ENCODE data around the gene RFPL2.
"Not testable (repeated sequence)": the region's sequence is repeated elsewhere in the genome, so short reads cannot be mapped to it uniquely, and the experiment has no call there.

The RFPL2 gene

DNA sequence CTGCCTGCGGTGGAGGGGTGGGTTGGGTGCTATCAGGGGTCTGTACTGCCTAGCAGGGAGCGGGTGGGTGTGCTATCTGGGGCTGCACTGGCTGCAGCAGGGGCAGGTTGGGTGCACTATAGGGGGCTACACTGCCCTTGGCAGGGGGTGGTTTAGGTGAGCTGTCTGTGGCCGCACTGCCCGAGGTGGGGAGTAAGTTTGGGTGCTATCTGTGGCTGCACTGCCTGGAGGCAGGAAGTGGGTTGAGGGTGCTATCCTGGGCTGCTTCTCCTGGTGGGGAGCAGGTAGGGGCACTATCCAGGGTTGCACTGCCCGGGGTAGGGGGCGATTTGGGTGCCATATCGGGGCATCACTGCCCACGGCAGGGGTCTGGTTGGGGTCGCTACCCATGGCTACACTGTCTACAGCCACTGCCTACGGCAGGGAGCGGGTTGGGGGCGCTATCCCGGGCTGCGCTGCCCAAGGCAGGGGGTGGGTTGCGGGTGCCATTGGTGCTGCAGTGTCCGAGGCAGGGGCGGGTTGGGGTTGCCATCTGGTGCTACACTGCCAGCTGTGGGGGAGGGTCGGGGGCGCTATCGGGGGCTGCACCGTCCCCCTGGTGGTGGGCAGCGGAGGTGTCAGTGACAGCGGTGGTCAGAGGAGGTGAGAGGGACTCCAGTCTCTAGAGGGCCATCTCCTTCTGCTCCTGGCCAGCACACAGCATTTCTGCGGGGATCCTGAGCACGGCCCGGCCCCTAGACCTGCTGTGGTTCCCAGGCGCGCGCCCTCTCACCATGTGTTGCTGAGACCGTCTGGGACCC, 1.3 kb upstream of the RFPL2 start:
- DNase-seq = no peak

DNA sequence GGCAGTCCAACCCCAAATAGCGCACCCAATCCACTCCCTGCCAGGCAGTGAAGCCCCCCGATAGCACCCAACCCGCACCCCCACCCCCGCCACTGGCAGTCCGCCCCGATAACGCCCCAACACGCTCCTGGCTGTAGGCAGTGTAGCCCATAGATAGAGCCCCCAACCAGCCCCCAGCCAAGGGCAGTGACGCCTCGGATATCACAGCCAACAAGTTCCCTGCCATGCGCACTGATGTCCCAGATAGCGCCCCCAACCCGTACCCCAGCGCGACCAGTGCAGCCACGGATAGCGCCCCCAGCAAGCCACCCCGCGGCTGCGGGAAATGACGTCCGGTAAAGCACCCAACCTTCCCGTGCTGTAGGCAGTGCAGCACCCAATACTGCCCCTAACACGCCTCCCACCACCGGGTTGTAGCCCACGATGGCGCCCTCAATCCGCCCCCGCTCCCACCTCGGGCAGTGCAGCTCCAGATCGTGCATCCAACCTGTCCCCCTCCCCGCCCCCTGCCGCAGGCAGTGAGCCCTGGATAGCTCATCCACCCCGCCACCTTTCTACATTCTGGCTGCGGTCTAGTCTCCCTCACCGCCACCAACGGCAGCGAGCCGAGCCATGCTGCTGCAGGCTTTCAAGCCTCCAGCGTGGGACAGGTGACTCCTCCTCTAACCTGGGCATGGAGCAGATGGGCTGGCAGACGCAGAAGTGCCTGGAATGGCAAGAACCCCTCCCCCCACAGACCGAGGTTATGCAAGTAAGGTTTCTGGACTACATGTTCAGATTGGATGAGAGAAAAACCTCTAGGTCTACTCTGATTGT, 625 bp downstream of the RFPL2 start:
- peak; percentile 67 for DNase-seq

DNA sequence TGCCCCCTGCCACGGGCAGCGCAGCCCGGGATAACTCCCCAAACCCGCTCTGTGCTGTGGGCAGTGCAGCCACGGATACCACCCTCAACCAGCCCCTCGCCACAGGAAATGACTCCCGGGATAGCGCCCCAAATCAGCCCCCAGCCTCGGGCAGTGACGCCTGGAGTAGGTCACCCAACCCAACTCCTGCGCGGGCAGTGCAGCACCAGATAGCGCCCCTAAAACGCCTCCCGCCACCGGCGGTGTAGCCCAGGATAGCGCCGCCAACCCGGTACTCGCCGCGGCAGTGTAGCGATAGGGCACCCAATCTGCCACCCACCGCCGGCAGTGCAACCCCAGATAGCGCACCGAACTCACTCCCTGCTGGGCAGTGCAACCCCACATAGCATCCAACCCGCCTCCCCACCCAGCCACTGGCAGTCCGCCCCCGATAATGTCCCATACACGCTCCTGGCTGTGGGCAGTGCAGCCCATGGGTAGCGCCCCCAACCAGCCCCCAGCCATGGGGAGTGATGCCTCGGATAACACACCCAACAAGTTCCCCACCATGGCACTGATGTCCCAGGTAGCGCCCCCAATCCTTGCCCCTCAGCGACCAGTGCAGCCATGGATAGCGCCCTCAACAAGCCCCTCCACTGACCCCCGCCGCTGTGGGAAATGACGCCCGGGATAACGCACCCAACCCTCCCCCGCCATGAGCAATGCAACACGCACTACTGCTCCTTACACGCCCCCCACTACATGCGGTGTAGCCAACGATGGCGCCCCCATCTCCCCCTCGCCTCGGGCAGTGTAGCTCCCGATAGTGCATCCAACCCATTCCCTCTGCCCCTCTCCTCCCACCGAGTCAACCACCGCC, 1.5 kb downstream of the RFPL2 start:
- no peak for DNase-seq

DNA sequence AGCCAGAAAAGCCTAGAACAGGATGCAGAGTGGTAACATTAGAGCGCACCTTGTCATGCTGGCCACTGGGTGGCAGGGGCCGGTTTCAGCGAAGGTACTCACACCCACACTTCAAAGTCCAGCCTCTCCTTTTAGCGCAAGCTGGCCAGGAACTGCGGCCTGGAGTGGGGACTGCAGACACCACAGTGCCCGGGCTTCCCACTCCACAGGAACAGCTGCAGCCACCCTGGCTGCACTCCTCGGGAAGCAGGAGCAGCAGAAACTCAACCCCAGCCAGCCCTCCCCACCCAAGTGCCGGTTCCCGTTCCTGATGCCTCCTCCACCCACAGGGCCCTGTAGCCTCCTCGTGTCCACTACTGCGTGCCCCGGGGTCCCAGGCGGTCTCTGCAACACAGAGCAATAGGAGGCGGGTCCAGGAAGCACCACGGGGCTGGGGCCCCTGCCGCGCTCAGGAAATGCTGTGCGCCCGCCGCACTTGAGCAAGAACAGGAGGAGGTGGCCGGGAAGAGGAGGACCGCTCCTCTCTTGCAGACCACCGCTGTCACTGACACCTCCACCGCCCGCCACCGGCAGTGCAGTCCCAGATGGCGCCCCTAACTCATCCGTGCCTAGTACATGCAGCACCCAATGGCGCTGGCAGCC, 2.2 kb downstream of the RFPL2 start:
- DNase-seq = no peak

DNA sequence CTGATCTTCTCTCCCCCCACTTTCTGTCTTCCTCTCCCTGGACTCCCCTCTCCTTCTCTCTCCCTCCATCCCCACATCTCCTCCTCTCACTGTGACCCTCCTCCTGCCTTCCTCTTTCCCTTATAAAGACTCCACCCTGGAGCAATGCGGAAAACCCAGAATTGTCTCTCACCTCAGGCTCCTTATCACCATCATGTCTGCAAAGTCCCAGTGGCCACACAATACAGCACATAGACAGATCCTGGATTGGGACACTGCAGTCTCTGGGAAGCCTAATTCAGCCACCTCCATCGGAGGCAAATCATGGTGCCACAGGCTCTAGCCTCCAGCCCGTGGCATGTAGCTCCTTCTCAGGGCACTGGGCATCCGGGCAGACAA, 2.7 kb downstream of the RFPL2 start:
- no peak for DNase-seq

DNA sequence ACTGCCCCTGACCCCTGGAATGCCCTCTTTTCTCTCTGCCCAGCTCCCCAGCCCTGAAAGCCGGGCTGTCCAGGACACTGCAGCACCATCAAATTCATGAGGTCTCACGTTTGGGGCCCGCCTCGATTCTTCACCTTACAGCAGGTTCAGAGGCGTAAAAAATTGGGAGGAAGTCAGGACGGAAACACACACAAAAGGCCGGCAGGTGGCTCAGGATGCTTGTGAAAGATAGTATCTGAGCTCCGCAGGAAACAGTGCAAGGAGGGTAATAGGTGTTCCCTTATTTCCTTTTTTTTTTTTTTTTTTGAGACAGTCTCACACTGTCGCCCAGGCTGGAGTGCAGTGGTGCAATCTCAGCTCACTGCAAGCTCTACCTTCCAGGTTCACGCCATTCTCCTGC, 4.1 kb downstream of the RFPL2 start:
- DNase-seq = no peak

DNA sequence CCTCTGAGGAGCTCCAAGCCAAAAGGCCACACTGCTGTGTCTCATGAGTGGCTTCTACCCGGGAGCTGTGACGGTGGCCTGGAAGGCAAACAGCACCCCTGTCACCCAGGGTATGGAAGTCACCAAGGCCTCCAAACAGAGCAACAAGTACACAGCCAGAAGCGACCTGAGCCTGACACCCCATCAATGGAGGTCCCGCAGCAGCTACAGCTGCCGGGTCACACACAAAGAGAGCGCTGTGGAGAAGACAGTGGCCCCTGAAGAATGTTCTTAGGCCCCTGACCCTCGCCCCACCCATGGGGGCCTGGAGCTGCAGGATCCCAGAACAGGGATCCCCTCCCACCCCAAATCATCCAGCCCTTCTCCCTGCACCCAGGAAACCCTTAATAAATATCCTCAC, 4.9 kb downstream of the RFPL2 start:
- no peak for DNase-seq

DNA sequence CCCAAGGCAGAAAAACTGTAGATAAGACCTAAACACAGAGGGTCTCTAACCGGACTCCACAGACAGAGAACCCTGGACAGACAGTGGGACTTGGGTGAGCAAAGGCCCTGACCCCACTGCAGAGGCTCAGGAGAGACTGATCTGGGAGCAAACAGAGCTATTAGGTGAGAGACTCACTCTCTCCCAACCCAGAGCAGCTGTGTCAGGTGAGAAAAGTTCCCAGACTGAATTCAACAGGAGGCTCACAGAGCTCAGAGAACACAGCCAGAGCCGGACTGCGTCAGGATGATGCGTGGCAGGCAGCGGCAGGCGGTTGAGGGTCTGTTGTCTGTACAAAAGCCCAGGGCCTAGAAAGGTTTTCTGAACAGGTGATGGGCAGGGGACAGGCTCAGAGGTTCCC, 5.5 kb downstream of the RFPL2 start:
- DNase-seq = no peak

DNA sequence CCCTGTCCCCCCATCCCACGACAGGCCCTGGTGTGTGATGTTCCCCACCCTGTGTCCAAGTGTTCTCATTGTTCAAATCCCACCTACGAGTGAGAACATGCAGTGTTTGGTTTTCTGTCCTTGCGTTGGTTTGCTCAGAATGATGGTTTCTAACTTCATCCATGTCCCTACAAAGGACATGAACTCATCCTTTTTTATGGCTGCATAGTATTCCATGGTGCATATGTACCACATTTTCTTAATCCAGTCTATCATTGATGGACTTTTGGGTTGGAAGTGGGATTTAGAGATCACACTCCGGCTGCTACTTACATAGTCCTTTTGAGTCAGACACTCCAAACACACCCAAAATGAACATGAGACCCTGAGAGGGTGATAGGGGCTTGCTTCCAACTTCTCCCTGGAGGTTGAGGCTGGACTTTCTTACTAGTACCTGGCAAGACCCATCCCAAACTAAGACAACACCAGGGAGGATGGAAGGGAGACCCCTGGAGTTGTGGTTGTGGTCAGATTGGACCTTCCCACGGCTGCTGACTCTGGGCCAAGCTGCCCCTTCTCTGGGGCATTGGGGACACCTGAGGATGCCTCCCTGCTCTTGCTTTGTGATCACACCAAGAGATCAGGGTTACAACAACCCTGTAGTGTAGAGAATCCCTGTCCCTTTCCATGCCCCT, 7.2 kb downstream of the RFPL2 start:
- not testable (repeated sequence) for DNase-seq

DNA sequence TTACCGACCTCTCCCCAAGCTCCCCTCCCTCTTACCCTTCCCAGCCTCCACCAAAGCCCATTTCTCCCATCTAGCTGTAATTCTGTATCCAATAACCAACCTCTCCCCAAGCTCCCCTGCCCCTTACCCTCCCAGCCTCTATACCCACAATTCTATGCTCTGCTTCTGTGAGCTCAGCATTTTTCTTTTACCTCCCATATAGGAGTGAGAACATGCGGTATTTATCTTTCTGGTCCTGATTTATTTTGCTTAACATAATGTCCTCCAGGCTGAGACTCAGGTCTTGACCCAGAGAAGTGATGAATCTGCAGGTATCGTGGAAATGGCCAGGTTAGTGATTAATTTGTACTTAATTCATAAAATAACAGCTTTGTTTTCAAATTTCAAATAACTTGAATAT, 9.0 kb downstream of the RFPL2 start:
- not testable (repeated sequence) for DNase-seq

DNA sequence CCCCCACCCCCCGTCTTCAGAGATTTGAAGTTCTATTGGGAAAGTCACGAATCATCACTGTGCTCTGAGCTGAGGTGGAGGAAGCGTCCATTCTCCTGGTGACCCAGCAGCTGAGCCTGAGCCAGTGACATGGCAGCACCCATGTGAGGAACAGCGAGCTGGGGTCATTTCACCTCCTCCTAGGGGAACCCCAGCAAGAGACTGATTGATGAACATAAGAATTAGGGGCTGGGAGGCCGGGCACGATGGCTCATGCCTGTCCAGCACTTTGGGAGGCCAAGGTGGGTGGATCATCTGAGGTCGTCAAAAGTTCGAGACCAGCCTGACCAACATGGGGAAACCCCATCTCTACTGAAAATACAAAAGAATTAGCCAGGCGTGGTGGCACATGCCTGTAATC, 11.5 kb downstream of the RFPL2 start:
- DNase-seq = not testable (repeated sequence)

DNA sequence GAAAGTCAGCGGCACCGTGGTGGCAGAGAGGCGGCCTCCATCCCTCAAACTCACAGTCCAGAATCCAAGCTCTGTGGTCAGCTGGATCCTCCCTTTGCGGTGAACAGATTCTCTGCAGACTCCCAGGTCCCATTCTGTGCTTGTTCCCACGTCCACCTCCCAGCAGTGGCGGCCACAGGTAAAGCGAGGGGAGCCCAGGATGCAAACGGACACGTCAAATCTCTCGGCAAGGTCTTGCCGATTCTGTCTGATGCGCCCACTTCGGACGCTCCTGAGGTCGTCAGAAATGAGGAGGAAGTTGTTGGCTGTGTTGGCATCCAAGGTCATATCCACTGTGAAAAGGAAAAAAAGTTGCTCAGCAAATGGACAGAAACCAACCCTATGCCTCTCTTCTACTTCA, 13.9 kb downstream of the RFPL2 start:
- DNase-seq = not testable (repeated sequence)

DNA sequence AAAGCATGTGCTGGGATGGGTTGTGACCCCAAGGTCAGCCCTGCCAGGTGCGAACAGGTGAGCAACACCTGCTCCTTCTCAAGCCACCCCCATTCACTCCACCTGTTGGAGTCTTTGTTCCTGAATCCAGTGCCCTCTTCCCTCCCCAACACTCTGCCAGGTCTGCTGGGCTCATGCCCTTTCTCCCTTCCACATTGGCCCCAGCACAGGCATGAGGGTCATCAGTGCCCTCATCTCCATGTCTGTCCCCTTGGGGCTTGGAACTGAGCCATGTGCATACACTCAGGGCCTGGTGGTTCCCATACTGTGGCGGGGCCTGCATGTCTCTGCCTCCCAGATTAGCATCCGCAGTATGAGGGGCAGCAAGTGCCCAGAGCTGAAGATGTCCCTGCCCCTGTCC, 19.1 kb downstream of the RFPL2 start:
- DNase-seq = no peak

DNA sequence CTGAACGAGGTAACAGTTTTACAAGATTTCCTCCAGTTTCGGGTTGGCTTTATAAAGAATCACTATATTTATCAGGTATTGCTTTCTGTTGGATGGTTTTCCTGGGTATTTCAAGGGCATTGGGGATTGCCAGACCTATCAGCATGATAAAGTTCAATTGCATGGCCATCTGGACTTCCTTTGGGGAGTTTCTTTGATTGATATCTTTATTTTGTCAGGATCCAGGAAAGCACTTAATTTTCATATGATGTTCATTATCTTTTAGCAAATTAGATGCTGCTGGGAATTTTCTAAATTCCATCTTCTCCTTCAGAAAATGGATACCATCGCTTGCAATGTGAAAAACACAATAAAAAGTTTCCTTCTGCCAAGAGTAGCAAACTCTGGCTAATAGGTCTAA, 21.2 kb downstream of the RFPL2 start:
- no peak for DNase-seq

DNA sequence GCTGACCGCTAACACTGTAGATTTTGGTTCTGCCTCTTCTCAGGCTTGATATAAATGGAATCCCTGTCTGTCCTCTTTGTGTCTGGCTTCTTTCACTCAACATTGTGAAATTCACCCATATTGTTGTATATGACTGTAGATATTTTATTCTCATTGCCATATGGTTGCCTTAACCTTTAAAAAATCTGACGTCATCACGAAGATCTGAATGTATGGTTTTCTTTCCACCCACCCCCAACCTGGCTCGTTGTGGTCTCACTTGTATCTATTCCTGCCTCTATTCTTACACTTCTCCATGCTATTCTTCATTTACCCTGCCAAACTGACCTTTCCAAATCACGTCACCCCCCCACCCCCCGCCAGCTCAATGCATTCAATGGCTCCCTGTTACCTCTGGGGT, 23.8 kb downstream of the RFPL2 start:
- no peak for DNase-seq

DNA sequence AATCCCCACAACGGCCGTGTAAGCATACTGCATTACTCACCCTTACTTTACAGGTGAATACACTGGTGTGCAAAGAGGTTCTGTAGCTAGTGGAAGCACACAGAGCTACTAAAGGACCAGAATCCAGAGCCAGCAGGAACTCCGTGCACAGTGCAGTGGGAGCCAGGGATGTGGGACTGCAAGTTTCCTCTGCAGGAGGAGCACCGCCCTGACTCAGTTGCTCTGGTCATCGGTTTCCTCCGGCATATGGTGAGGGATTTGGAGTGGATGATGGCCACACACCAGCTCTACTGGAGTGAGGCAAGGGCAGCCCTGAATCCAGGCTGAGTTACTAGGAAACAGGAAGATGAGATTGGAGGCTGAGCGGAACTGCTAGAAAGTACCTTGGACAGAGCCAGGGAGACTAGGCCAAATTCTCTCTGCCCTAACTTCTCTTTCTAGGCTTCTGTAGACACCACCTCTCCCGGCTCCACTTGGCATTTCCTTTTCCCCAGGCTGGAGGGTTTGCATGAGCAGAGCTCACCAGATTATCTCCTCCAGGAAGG, 27.6 kb downstream of the RFPL2 start:
- DNase-seq = no peak

DNA sequence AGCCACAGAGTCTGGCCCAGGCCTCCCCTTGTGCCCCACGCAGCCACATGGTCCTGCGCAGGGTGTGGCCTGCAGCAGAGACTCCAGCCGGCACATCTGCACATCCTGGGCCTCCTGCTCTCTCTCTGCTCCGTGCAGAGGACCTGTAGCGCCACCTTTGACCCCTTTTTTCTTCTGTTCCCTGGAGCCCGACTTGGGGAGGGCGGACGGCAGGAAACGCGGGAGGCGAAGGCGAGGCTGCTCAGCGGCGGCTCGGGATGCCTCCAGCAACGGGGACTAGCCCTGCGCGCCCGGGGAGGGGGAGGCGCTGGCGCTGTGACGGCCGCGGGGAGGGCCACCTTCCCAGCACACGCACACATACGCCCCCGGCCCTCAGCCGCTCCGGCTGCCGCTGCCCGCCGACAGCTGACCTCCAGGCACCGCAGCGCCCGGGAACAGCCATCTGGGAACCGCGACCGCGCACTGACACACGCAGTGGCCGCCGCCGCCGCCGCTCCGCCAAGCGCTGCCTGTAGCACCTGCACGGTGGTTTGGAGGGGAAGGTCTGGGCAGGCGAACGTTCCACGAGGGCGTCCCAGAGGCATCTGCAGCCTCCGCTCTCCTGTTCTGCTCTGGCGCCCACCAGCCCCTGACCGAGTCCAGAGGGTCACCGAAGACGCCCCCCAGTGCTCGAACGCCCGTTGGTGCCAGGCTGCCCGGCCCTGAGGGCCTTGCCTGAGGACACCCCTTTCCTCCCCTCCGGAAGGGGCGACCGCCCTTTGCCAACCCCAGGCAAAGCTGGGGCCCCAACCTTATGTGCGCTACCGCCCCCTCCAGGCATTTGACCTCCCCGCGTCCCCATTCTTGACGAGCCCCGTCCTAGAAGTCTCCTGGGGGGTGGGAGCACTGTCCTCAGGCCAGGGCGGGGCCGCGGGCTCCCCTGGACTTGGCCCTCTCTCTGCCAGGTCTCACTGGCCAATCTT, 28.9 kb downstream of the RFPL2 start:
- DNase-seq = no peak

DNA sequence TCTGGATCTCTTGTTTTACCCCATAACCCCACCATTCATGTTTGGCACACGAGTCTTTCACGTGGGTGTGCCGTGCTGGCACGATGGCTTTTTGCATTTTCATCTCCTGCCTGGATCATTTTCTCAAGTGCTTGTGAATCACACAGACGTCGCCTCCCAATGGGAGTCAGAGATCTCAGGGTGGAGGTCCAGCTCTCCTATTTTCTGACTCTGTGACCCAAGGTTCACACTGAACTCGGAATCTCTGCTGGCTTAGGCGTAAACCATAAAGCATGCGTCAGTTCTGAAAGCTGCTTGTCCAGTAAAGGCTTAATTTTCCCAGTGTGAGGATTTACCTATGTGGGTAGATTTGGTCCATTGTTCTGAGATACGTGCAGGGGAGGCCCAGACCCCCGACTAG, 29.8 kb downstream of the RFPL2 start:
- no peak for DNase-seq

DNA sequence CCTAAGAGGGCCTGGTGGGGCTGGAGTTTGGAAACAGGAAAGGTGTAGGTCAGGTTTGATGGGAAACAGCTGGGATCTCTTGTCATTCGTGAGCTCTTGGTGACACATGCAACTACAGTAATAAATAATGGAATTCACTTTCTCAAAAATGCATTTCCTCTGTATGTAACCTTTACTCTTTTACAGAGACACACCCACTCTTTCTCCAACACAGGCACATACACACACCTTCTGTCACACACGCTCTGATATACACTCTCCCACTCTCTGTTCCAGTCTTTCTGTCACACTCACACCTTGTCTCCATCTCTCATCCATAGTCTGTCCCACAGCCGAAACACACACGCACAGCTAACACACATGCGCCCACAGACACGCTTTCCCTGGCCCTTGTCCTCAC, 39.2 kb downstream of the RFPL2 start:
- DNase-seq = no peak

DNA sequence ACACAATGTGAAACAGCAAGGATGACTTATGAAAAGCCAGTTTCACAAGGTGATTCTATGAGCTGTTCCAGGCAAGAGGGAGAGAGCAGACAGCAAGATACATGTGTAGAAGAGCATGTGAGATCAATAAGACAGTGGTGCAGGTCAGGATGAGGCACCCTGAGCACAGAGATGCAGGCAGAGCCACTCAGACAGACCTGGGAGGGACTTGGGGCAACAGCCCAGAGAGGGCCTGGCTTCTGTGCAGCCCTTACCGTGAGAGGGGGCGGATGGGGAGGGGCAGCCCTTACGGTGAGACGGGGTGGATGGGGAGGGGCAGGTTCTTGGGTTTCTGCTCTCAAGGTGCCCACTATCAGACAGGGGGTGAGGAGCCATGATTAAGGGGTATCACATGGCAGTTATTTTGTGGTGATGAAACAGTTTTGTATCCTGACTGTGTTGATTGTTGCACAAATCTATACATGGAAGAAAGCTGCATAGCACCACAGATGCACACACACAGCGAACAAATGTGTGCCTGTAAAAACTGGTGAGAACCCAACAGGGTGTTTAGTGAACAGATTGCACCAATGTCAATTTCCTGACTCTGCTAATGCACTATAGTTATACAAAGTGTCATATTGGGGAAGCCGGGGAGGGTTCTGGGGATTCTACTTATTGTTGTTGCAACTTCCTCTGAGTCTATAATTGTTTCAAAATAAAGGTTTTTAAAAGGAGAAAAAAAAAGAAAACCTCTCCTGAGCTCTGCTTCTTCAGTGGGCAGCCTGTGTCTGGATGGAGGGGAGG, 40.6 kb downstream of the RFPL2 start:
- DNase-seq = no peak

Measured in NCI-H1048 (cell line).